Upper lobe of right lung (tissue), 1 donor: Measurements from ENCODE around the gene CFTR. TPM values are rescaled to one million over a fixed set of nuclear protein-coding genes. Genes with fewer than 3 reads are reported as not detected.

Experiments
- ATAC-seq: fragments of 200-7000 bp; cut with Tn5 transposase; one replicate; pipeline ENCODE4 v1.9.1; 2020; ENCODE audit warnings: mild to moderate bottlenecking, moderate library complexity
- DNase-seq: peaks from one replicate; pipeline ENCODE4 v3.0.0-alpha.2; 2020
- H3K27ac ChIP-seq: fragments of 200-600 bp; one replicate; pipeline ENCODE4 v1.8.0; 2022
- H3K27me3 ChIP-seq: fragments of 200-600 bp; one replicate; pipeline ENCODE4 v1.8.0; 2022; ENCODE audit warnings: mild to moderate bottlenecking
- H3K36me3 ChIP-seq: fragments of 200-600 bp; one replicate; pipeline ENCODE4 v1.8.0; 2022
- H3K4me1 ChIP-seq: fragments of 200-600 bp; one replicate; pipeline ENCODE4 v1.8.0; 2022
- H3K4me3 ChIP-seq: fragments of 200-600 bp; one replicate; pipeline ENCODE4 v1.8.0; 2022; ENCODE audit warnings: mild to moderate bottlenecking
- H3K9me3 ChIP-seq: fragments of 200-600 bp; one replicate; pipeline ENCODE4 v1.8.0; 2022
- intact Hi-C: fragments of 100-400 bp; cut with DNase I; formaldehyde crosslinking; loops from one replicate; pipeline ENCODE4 v1.11.0; 2022
- total RNA-seq: library from RNA; stranded (reverse); fragmentation: NEBNext Ultra II Directional; extraction: Animal tissue kit (Norgen Biotek cat#: 25700); gene quantifications from one replicate; pipeline ENCODE4 v1.2.1, GENCODE V29; 2021
- TF ChIP-seq, protein P1 (sequence below): fragments of 200-600 bp; IDR thresholded peaks from one replicate; pipeline ENCODE4 v1.8.0; 2022; ENCODE audit warnings: antibody characterized with exemption
- donor health status: DM: no; HTN: yes; CAD: no; lungs with severe emphysema.

The CFTR gene
- total RNA-seq, 1 donor from 2014 or later: 28.0 TPM

DNA sequence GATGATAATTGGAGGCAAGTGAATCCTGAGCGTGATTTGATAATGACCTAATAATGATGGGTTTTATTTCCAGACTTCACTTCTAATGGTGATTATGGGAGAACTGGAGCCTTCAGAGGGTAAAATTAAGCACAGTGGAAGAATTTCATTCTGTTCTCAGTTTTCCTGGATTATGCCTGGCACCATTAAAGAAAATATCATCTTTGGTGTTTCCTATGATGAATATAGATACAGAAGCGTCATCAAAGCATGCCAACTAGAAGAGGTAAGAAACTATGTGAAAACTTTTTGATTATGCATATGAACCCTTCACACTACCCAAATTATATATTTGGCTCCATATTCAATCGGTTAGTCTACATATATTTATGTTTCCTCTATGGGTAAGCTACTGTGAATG is 79.6 kb downstream of the CFTR start:
- ATAC-seq: no peak
- no peak for DNase-seq
- Histone ChIP-seq H3K27ac (no peak overlapping the region), H3K9me3 (no peaks in the 10 kb centered on the region), H3K27me3 (no peaks in the 10 kb centered on the region), H3K36me3 (no peaks in the 10 kb centered on the region), H3K4me3 (no peak overlapping the region), H3K4me1 (no peaks in the 10 kb centered on the region)
- intact Hi-C loops: no loop called here
- TF ChIP-seq, protein P1, sequence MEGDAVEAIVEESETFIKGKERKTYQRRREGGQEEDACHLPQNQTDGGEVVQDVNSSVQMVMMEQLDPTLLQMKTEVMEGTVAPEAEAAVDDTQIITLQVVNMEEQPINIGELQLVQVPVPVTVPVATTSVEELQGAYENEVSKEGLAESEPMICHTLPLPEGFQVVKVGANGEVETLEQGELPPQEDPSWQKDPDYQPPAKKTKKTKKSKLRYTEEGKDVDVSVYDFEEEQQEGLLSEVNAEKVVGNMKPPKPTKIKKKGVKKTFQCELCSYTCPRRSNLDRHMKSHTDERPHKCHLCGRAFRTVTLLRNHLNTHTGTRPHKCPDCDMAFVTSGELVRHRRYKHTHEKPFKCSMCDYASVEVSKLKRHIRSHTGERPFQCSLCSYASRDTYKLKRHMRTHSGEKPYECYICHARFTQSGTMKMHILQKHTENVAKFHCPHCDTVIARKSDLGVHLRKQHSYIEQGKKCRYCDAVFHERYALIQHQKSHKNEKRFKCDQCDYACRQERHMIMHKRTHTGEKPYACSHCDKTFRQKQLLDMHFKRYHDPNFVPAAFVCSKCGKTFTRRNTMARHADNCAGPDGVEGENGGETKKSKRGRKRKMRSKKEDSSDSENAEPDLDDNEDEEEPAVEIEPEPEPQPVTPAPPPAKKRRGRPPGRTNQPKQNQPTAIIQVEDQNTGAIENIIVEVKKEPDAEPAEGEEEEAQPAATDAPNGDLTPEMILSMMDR: no peak

DNA sequence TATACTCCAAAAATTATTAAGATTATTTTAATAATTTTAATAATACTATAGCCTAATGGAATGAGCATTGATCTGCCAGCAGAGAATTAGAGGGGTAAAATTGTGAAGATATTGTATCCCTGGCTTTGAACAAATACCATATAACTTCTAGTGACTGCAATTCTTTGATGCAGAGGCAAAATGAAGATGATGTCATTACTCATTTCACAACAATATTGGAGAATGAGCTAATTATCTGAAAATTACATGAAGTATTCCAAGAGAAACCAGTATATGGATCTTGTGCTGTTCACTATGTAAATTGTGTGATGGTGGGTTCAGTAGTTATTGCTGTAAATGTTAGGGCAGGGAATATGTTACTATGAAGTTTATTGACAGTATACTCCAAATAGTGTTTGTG is 80.2 kb downstream of the CFTR start:
- Histone ChIP-seq H3K36me3 (no peaks in the 10 kb centered on the region), H3K27me3 (no peaks in the 10 kb centered on the region), H3K4me1 (no peaks in the 10 kb centered on the region), H3K27ac (no peak overlapping the region), H3K4me3 (no peak overlapping the region), H3K9me3 (no peaks in the 10 kb centered on the region)
- DNase-seq (no peak), ATAC-seq (no peak)
- TF ChIP-seq, protein P1: no peak
- intact Hi-C loops: no loop called here

DNA sequence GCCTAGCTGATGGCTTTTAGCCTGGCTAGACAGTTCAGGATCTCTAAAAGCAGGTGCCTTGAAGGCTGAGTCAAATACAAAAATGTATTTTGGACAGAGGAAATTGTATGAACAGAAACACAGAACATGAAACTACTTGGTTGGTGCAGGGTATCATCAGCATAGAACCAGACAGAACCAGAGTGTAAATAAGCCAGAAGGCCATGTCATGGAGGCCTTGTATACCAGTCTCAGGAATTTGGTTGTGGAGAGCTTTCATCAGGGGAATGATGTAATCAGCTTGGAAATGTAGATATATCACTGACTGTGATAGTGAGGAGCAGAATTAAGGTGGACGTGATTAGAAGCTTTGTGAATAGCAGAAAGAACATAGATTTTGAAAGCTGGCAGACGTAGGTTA is 82.9 kb downstream of the CFTR start:
- Histone ChIP-seq H3K4me1 (peaks cover 6% of the 10 kb centered on the region), H3K27me3 (no peaks in the 10 kb centered on the region), H3K4me3 (no peak overlapping the region), H3K36me3 (no peaks in the 10 kb centered on the region), H3K9me3 (no peaks in the 10 kb centered on the region), H3K27ac (no peak overlapping the region)
- TF ChIP-seq, protein P1: no peak
- intact Hi-C loops: no loop called here
- no peak for ATAC-seq
- DNase-seq: no peak

DNA sequence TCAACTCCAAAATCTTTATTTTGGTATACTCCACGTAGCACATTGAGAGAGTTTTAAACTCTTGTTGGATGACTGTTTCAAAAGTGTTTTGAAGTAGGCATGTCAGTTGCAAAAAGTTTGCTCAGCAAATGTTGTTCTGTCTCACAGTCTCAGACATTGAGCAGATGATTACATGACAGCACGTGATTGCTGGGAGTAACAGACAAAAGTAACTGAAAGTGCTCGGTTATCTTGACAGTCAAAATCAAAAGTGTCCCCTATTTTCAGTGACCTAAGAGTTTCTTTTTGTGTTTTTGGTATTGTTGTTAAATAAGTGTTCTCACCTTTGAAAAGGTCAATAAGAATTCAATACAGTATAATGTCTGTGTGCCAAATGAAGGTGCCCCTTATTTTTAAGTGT is 84.3 kb downstream of the CFTR start:
- intact Hi-C loops: no loop called here
- no peak for DNase-seq
- no peak for ATAC-seq
- TF ChIP-seq, protein P1: no peak
- Histone ChIP-seq H3K4me1 (peaks cover 6% of the 10 kb centered on the region), H3K4me3 (no peak overlapping the region), H3K27me3 (no peaks in the 10 kb centered on the region), H3K36me3 (no peaks in the 10 kb centered on the region), H3K9me3 (no peaks in the 10 kb centered on the region), H3K27ac (no peak overlapping the region)

DNA sequence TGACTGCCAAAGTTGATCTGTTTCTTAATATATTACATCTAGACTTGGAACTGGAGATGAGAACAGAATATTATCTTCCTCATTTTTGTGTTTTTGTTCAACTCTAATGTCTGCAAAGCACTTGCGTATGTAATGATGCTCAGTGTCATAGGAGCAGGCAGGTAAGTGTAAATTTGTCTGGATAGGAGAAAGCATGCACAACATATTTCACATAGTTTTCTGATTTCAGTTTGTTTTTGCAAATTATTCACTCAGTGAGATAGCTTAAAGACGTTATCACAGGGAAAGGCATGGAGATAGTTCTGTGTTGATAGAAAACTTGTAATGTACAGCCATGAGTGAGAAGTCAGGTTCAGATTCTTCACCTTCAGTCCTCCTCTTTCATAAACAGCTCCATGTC is 84.8 kb downstream of the CFTR start:
- TF ChIP-seq, protein P1: no peak
- intact Hi-C loops: no loop called here
- DNase-seq: no peak
- Histone ChIP-seq H3K27me3 (no peaks in the 10 kb centered on the region), H3K27ac (no peak overlapping the region), H3K9me3 (no peaks in the 10 kb centered on the region), H3K36me3 (no peaks in the 10 kb centered on the region), H3K4me1 (peaks cover 6% of the 10 kb centered on the region), H3K4me3 (no peak overlapping the region)
- ATAC-seq: no peak

DNA sequence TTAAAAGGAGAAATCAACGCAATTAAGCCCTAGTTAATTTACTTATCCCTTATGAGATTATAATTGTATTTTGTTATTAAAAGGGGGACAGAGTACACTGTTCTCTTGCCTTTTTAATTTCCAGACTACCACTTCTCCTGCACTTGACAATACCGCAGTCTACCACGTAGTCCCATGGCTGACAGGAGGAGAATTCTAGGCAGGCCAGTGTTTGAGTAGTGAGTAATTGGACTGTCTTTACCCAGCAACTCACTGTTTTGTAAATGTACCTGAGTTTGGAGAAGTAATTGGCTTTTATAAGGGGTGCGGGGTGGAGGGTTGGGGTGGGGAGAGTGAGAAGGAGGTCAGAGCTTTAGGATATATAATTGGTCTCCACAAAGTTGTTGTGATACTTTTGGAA is 85.4 kb downstream of the CFTR start:
- Histone ChIP-seq H3K36me3 (no peaks in the 10 kb centered on the region), H3K4me1 (peaks cover 6% of the 10 kb centered on the region), H3K9me3 (no peaks in the 10 kb centered on the region), H3K27ac (no peak overlapping the region), H3K27me3 (no peaks in the 10 kb centered on the region), H3K4me3 (no peak overlapping the region)
- TF ChIP-seq, protein P1: no peak
- intact Hi-C loops: no loop called here
- DNase-seq: no peak
- peak; percentile 74 for ATAC-seq
